SK-N-SH treated with all-trans-retinoic acid at 6 μM for 48 hours (cell line): ENCODE data around the gene PRMT7.

Experiments used
- PATZ1 ChIP-seq: fragments of 250-450 bp; sonication (Bioruptor Pico); IDR thresholded peaks from 2 replicates; pipeline ENCODE4 v1.8.0; 2020; ENCODE audit warnings: mild to moderate bottlenecking, moderate library complexity, borderline replicate concordance
- PPARA ChIP-seq: fragments of 250-450 bp; sonication (Bioruptor Pico); IDR thresholded peaks from 2 replicates; pipeline ENCODE4 v1.5.0; 2020; ENCODE audit warnings: mild to moderate bottlenecking, borderline replicate concordance
- TF ChIP-seq, protein P1 (sequence below): fragments of 250-450 bp; sonication (Bioruptor Pico); IDR thresholded peaks from 2 replicates; pipeline ENCODE4 v1.5.1; 2020; ENCODE audit warnings: low read depth, mild to moderate bottlenecking, moderate library complexity

GRCh38 chr16:68380348-68380670 lies 69.5 kb downstream of the PRMT7 start:
- TF ChIP-seq, protein P1, sequence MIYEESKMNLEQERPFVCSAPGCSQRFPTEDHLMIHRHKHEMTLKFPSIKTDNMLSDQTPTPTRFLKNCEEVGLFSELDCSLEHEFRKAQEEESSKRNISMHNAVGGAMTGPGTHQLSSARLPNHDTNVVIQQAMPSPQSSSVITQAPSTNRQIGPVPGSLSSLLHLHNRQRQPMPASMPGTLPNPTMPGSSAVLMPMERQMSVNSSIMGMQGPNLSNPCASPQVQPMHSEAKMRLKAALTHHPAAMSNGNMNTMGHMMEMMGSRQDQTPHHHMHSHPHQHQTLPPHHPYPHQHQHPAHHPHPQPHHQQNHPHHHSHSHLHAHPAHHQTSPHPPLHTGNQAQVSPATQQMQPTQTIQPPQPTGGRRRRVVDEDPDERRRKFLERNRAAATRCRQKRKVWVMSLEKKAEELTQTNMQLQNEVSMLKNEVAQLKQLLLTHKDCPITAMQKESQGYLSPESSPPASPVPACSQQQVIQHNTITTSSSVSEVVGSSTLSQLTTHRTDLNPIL (CRISPR knock-in tag), result no peak
- TF ChIP-seq PPARA (CRISPR knock-in tag), result no peak
- TF ChIP-seq PATZ1 (CRISPR knock-in tag), result no peak
